ENCODE measurements around the gene TMEM163.

DNA sequence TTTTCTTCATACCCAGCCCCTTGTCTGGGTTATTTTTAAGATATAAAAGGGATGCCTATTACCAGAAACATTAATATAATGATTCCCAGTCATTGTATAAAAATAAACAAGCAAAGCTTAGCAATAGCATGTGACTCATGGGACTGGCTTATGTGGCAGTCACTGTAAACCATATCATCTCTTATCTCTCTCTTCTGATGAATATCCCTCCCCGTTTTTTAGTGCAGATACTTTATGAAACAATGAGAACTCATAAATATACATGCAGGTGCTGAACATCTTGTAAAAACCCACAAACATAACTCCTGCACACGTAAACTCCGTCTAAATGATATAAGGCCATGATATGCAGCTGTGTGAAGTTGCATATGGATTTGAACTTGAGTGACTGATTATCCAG lies 310.0 kb downstream of the TMEM163 start:
- TF ChIP-seq POLR2A (IDR thresholded peaks at IDR 0.05) (no peak), EP300 (IDR thresholded peaks at IDR 0.05) (no peak)
- TF ChIP-seq, protein P1, sequence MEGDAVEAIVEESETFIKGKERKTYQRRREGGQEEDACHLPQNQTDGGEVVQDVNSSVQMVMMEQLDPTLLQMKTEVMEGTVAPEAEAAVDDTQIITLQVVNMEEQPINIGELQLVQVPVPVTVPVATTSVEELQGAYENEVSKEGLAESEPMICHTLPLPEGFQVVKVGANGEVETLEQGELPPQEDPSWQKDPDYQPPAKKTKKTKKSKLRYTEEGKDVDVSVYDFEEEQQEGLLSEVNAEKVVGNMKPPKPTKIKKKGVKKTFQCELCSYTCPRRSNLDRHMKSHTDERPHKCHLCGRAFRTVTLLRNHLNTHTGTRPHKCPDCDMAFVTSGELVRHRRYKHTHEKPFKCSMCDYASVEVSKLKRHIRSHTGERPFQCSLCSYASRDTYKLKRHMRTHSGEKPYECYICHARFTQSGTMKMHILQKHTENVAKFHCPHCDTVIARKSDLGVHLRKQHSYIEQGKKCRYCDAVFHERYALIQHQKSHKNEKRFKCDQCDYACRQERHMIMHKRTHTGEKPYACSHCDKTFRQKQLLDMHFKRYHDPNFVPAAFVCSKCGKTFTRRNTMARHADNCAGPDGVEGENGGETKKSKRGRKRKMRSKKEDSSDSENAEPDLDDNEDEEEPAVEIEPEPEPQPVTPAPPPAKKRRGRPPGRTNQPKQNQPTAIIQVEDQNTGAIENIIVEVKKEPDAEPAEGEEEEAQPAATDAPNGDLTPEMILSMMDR (IDR thresholded peaks at IDR 0.05) = no peak
